GM18909 (cell line): ENCODE measurements around the gene UBE2QL1.

ENCODE experiments used
- ATAC-seq: cut with Tn5 transposase; IDR thresholded peaks from one replicate; pipeline ENCODE4 v1.9.1; 2021; ENCODE audit warnings: mild to moderate bottlenecking; ENCODE audit not compliant: unreplicated experiment, poor library complexity

UBE2QL1 gene

GRCh38 chr5:6452622-6453504 lies 4.2 kb downstream of the UBE2QL1 start:
- ATAC-seq = no peak

- no peak for ATAC-seq
Measured at GRCh38 chr5:6453937-6454560, 5.4 kb downstream of the UBE2QL1 start.

- ATAC-seq = no peak
Measured at GRCh38 chr5:6454628-6455053, 6.0 kb downstream of the UBE2QL1 start.

- ATAC-seq = no peak
Measured at GRCh38 chr5:6455571-6456200, 7.0 kb downstream of the UBE2QL1 start.

GRCh38 chr5:6456766-6457370 lies 8.2 kb downstream of the UBE2QL1 start:
- no peak for ATAC-seq

GRCh38 chr5:6457592-6457991 lies 8.9 kb downstream of the UBE2QL1 start:
- no peak for ATAC-seq

GRCh38 chr5:6458833-6459232 lies 10.2 kb downstream of the UBE2QL1 start:
- ATAC-seq = no peak

GRCh38 chr5:6459896-6460295 lies 11.2 kb downstream of the UBE2QL1 start:
- no peak for ATAC-seq

GRCh38 chr5:6461006-6461405 lies 12.3 kb downstream of the UBE2QL1 start:
- ATAC-seq = no peak

GRCh38 chr5:6461793-6462650 lies 13.4 kb downstream of the UBE2QL1 start:
- ATAC-seq = no peak

- ATAC-seq = no peak
Measured at GRCh38 chr5:6462671-6463070, 14.0 kb downstream of the UBE2QL1 start.

- no peak for ATAC-seq
Measured at GRCh38 chr5:6464441-6464840, 15.8 kb downstream of the UBE2QL1 start.

GRCh38 chr5:6465831-6466790 lies 17.5 kb downstream of the UBE2QL1 start:
- ATAC-seq = no peak

- ATAC-seq = no peak
Measured at GRCh38 chr5:6466975-6467567, 18.4 kb downstream of the UBE2QL1 start.

- no peak for ATAC-seq
Measured at GRCh38 chr5:6467591-6467990, 18.9 kb downstream of the UBE2QL1 start.

- no peak for ATAC-seq
Measured at GRCh38 chr5:6468104-6468503, 19.4 kb downstream of the UBE2QL1 start.

- no peak for ATAC-seq
Measured at GRCh38 chr5:6468870-6469269, 20.2 kb downstream of the UBE2QL1 start.

GRCh38 chr5:6469836-6470235 lies 21.2 kb downstream of the UBE2QL1 start:
- no peak for ATAC-seq
